HFFc6 (cell line): ENCODE data around the gene PLCG1. TPM values are rescaled to one million over a fixed set of nuclear protein-coding genes. Genes with fewer than 3 reads are reported as not detected.
"Not testable (repeated sequence)": the region's sequence is repeated elsewhere in the genome, so short reads cannot be mapped to it uniquely, and the experiment has no call there.

Experiments
- DNase-seq: peaks from one replicate; pipeline ENCODE4 v3.0.0-alpha.2; 2018
- H3K27ac Mint-ChIP-seq: 2 replicates; pipeline ENCODE4 v1.8.0; 2020; ENCODE audit warnings: mild to moderate bottlenecking, mixed read lengths
- H3K27me3 Mint-ChIP-seq: 2 replicates; pipeline ENCODE4 v1.8.0; 2021; ENCODE audit warnings: mild to moderate bottlenecking, moderate library complexity, mixed read lengths; ENCODE audit not compliant: insufficient read depth
- H3K36me3 Mint-ChIP-seq: 2 replicates; pipeline ENCODE4 v1.8.0; 2021; ENCODE audit warnings: low read depth, mixed read lengths
- H3K4me1 Mint-ChIP-seq: 2 replicates; pipeline ENCODE4 v1.8.0; 2020; ENCODE audit warnings: low read depth, mixed read lengths
- H3K4me3 Mint-ChIP-seq: 2 replicates; pipeline ENCODE4 v1.8.0; 2020; ENCODE audit warnings: mild to moderate bottlenecking, moderate library complexity, mixed read lengths
- H3K9me3 Mint-ChIP-seq: 2 replicates; pipeline ENCODE4 v1.8.0; 2020; ENCODE audit warnings: mild to moderate bottlenecking, mixed read lengths
- total RNA-seq, 6 experiments: library from RNA; stranded (reverse); fragmentation: NEBNext Ultra II Directional; extraction: Animal tissue kit (Norgen Biotek cat#: 25700); gene quantifications; 2 replicates in 1 of 6; 3 replicates in 5 of 6; pipeline ENCODE4 v1.2.3, GENCODE V29; 2021
- TF ChIP-seq, protein P1 (sequence below): fragments of 200-600 bp; sonication (generic); IDR thresholded peaks from 2 replicates; pipeline ENCODE4 v1.5.0; 2021; ENCODE audit warnings: antibody characterized with exemption, mild to moderate bottlenecking

The PLCG1 gene
- total RNA-seq, 6 experiments from 2014 or later = 44.4 to 62.1 (median 50.1) TPM

GRCh38 chr20:41125530-41126457 lies 11.5 kb upstream of the PLCG1 start:
- Mint-ChIP-seq H3K27ac (peak overlapping the region; percentile 16), H3K4me1 (peaks cover 7% of the 10 kb centered on the region), H3K36me3 (peaks cover 57% of the 10 kb centered on the region), H3K4me3 (no peak overlapping the region), H3K27me3 (peaks cover 7% of the 10 kb centered on the region), H3K9me3 (no peaks in the 10 kb centered on the region)
- TF ChIP-seq, protein P1, sequence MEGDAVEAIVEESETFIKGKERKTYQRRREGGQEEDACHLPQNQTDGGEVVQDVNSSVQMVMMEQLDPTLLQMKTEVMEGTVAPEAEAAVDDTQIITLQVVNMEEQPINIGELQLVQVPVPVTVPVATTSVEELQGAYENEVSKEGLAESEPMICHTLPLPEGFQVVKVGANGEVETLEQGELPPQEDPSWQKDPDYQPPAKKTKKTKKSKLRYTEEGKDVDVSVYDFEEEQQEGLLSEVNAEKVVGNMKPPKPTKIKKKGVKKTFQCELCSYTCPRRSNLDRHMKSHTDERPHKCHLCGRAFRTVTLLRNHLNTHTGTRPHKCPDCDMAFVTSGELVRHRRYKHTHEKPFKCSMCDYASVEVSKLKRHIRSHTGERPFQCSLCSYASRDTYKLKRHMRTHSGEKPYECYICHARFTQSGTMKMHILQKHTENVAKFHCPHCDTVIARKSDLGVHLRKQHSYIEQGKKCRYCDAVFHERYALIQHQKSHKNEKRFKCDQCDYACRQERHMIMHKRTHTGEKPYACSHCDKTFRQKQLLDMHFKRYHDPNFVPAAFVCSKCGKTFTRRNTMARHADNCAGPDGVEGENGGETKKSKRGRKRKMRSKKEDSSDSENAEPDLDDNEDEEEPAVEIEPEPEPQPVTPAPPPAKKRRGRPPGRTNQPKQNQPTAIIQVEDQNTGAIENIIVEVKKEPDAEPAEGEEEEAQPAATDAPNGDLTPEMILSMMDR = no peak
- DNase-seq = no peak

GRCh38 chr20:41126719-41127118 lies 10.6 kb upstream of the PLCG1 start:
- TF ChIP-seq, protein P1 = no peak
- H3K9me3 Mint-ChIP-seq = no peaks in the 10 kb centered on the region
- peaks cover 13% of the 10 kb centered on the region for H3K4me1 Mint-ChIP-seq
- no peak overlapping the region for H3K4me3 Mint-ChIP-seq
- H3K27me3 Mint-ChIP-seq = peaks cover 7% of the 10 kb centered on the region
- H3K36me3 Mint-ChIP-seq = peaks cover 50% of the 10 kb centered on the region
- DNase-seq = no peak
- H3K27ac Mint-ChIP-seq = no peak overlapping the region

- H3K4me1 Mint-ChIP-seq = peaks cover 13% of the 10 kb centered on the region
- not testable (repeated sequence) for H3K27ac Mint-ChIP-seq, DNase-seq, H3K9me3 Mint-ChIP-seq, H3K4me3 Mint-ChIP-seq, H3K27me3 Mint-ChIP-seq
- H3K36me3 Mint-ChIP-seq = peaks cover 42% of the 10 kb centered on the region
Measured at GRCh38 chr20:41128317-41128716, 9.0 kb upstream of the PLCG1 start.

DNA sequence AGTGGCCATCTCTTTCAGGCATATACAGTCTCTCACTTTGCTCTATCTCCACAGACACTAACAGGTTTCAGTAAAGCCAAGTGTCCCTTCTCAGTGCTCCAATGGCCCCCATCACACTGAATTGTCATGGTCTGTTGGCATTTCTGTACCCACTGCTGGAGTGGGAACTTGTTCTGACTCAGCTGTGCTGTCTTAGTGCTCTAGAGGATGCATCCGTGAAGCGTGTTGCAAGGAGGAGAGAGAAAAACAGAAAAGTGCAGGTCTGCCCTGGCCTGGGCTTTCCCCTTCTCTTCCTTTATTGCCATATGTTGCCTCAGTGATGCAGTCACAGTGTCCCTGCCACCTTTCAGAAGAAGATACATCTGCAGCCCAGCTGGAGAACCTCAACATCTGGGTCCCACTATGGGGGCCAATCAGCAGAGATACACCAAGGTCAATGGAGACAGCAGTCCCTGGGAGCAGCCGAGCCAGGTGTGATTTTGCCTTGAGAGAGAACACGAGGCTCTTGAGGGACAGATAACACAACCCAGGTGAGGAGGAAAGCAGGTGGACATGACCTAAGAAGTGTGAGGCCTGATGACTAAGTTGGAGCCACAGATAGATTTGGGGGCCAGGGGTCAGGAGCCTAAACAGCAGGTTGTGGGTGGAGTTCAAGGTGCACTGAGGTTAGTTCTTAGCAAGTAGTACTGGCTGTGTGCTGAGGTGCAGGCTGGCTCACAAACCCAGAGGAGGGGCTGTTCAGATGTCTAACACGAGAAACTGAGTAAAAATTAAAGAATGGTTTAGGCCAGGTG lies 5.6 kb upstream of the PLCG1 start:
- DNase-seq = no peak
- Mint-ChIP-seq H3K36me3 (peaks cover 14% of the 10 kb centered on the region), H3K27ac (no peak overlapping the region)

GRCh38 chr20:41132388-41132775 lies 5.0 kb upstream of the PLCG1 start:
- not testable (repeated sequence) for H3K27ac Mint-ChIP-seq, H3K4me3 Mint-ChIP-seq, DNase-seq

More for the DNA sequence above, 5.6 kb upstream of the PLCG1 start:
- H3K4me1 Mint-ChIP-seq = peaks cover 23% of the 10 kb centered on the region
- no peaks in the 10 kb centered on the region for H3K9me3 Mint-ChIP-seq
- TF ChIP-seq, protein P1 = no peak
- no peak overlapping the region; the same call in 1 of the 2 replicates for H3K4me3 Mint-ChIP-seq
- peaks cover 9% of the 10 kb centered on the region for H3K27me3 Mint-ChIP-seq

GRCh38 chr20:41133709-41134361 lies 3.5 kb upstream of the PLCG1 start:
- H3K27ac Mint-ChIP-seq = no peak overlapping the region
- H3K36me3 Mint-ChIP-seq = peaks cover 6% of the 10 kb centered on the region; the same call in 1 of the 2 replicates
- peaks cover 27% of the 10 kb centered on the region for H3K4me1 Mint-ChIP-seq
- H3K4me3 Mint-ChIP-seq = no peak overlapping the region
- no peaks in the 10 kb centered on the region for H3K9me3 Mint-ChIP-seq
- no peak for DNase-seq
- peaks cover 5% of the 10 kb centered on the region for H3K27me3 Mint-ChIP-seq
- TF ChIP-seq, protein P1 = no peak

More at GRCh38 chr20:41132388-41132775, 5.0 kb upstream of the PLCG1 start:
- not testable (repeated sequence) for H3K9me3 Mint-ChIP-seq, H3K27me3 Mint-ChIP-seq
- Mint-ChIP-seq H3K4me1 (peaks cover 23% of the 10 kb centered on the region), H3K36me3 (peaks cover 10% of the 10 kb centered on the region; the same call in 1 of the 2 replicates)
